Measurements from ENCODE around the gene SAP30. TPM values are rescaled to one million over a fixed set of nuclear protein-coding genes. Genes with fewer than 3 reads are reported as not detected.

SAP30 gene
- total and polyA plus RNA-seq, 9 of the 15 experiments (the other 6 are each of a cell fraction or from before 2014, with no cell fraction given), result 5.9 to 51.1 (median 32.6) TPM

DNA sequence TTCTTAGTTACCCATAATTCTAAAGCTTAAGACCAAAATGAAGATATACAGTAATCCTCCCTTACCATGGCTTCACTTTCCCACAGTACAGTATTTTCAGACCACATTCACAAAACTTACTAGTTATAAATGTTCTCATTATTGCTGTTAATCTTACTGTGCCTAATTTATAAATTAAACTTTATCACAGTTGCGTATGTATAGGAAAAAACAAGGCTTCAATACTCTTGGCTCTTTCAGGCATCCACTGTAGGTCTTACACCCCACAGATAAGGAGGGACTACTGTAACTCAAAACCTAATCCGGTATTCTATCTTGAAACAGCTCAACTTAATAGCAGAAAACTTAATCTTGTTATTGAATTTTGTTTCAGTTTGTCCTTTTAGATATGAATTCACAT lies 40.2 kb upstream of the SAP30 start (continued):
- TF ChIP-seq, protein P1, sequence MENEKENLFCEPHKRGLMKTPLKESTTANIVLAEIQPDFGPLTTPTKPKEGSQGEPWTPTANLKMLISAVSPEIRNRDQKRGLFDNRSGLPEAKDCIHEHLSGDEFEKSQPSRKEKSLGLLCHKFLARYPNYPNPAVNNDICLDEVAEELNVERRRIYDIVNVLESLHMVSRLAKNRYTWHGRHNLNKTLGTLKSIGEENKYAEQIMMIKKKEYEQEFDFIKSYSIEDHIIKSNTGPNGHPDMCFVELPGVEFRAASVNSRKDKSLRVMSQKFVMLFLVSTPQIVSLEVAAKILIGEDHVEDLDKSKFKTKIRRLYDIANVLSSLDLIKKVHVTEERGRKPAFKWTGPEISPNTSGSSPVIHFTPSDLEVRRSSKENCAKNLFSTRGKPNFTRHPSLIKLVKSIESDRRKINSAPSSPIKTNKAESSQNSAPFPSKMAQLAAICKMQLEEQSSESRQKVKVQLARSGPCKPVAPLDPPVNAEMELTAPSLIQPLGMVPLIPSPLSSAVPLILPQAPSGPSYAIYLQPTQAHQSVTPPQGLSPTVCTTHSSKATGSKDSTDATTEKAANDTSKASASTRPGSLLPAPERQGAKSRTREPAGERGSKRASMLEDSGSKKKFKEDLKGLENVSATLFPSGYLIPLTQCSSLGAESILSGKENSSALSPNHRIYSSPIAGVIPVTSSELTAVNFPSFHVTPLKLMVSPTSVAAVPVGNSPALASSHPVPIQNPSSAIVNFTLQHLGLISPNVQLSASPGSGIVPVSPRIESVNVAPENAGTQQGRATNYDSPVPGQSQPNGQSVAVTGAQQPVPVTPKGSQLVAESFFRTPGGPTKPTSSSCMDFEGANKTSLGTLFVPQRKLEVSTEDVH (IDR thresholded peaks at IDR 0.05; ENCODE audit: low read depth, partially characterized antibody), result peak; percentile 27
- TF ChIP-seq E2F3 (CRISPR knock-in tag; IDR thresholded peaks at IDR 0.05) (no peak), FOXP1 (CRISPR knock-in tag; IDR thresholded peaks at IDR 0.05) (no peak), OTX1 (CRISPR knock-in tag; IDR thresholded peaks at IDR 0.05) (0 out of 2 replicates have a peak, but pooled peaks have one; percentile 11), DNMT1 (IDR thresholded peaks at IDR 0.05) (no peak), ZNF707 (CRISPR knock-in tag; conservative IDR thresholded peaks at IDR 0.05) (no peak), POLR2A (conservative IDR thresholded peaks at IDR 0.05) (peak; percentile 70), ZNF140 (CRISPR knock-in tag; IDR thresholded peaks at IDR 0.05) (no peak), ZNF239 (CRISPR knock-in tag; IDR thresholded peaks at IDR 0.05) (no peak), DPF2 (IDR thresholded peaks at IDR 0.05) (no peak), ZNF431 (CRISPR knock-in tag; IDR thresholded peaks at IDR 0.05) (no peak), RFX5 (IDR thresholded peaks at IDR 0.05; ENCODE audit: low read depth, low read length) (no peak), ZNF124 (CRISPR knock-in tag; IDR thresholded peaks at IDR 0.05) (no peak), ZKSCAN8 (CRISPR knock-in tag; IDR thresholded peaks at IDR 0.05) (no peak), TFAM (CRISPR knock-in tag; conservative IDR thresholded peaks at IDR 0.05) (no peak), SNIP1 (IDR thresholded peaks at IDR 0.05; ENCODE audit: low read depth) (no peak), KAT2B (IDR thresholded peaks at IDR 0.05; ENCODE audit: low read depth, low read length) (no peak)
- TF ChIP-seq, protein P2, sequence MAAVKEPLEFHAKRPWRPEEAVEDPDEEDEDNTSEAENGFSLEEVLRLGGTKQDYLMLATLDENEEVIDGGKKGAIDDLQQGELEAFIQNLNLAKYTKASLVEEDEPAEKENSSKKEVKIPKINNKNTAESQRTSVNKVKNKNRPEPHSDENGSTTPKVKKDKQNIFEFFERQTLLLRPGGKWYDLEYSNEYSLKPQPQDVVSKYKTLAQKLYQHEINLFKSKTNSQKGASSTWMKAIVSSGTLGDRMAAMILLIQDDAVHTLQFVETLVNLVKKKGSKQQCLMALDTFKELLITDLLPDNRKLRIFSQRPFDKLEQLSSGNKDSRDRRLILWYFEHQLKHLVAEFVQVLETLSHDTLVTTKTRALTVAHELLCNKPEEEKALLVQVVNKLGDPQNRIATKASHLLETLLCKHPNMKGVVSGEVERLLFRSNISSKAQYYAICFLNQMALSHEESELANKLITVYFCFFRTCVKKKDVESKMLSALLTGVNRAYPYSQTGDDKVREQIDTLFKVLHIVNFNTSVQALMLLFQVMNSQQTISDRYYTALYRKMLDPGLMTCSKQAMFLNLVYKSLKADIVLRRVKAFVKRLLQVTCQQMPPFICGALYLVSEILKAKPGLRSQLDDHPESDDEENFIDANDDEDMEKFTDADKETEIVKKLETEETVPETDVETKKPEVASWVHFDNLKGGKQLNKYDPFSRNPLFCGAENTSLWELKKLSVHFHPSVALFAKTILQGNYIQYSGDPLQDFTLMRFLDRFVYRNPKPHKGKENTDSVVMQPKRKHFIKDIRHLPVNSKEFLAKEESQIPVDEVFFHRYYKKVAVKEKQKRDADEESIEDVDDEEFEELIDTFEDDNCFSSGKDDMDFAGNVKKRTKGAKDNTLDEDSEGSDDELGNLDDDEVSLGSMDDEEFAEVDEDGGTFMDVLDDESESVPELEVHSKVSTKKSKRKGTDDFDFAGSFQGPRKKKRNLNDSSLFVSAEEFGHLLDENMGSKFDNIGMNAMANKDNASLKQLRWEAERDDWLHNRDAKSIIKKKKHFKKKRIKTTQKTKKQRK (IDR thresholded peaks at IDR 0.05; ENCODE audit: borderline replicate concordance, low read depth, low read length), result no peak
- TF ChIP-seq, protein P3, sequence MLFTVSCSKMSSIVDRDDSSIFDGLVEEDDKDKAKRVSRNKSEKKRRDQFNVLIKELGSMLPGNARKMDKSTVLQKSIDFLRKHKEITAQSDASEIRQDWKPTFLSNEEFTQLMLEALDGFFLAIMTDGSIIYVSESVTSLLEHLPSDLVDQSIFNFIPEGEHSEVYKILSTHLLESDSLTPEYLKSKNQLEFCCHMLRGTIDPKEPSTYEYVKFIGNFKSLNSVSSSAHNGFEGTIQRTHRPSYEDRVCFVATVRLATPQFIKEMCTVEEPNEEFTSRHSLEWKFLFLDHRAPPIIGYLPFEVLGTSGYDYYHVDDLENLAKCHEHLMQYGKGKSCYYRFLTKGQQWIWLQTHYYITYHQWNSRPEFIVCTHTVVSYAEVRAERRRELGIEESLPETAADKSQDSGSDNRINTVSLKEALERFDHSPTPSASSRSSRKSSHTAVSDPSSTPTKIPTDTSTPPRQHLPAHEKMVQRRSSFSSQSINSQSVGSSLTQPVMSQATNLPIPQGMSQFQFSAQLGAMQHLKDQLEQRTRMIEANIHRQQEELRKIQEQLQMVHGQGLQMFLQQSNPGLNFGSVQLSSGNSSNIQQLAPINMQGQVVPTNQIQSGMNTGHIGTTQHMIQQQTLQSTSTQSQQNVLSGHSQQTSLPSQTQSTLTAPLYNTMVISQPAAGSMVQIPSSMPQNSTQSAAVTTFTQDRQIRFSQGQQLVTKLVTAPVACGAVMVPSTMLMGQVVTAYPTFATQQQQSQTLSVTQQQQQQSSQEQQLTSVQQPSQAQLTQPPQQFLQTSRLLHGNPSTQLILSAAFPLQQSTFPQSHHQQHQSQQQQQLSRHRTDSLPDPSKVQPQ (CRISPR knock-in tag; IDR thresholded peaks at IDR 0.05; ENCODE audit: borderline replicate concordance), result no peak
- TF ChIP-seq, protein P4, sequence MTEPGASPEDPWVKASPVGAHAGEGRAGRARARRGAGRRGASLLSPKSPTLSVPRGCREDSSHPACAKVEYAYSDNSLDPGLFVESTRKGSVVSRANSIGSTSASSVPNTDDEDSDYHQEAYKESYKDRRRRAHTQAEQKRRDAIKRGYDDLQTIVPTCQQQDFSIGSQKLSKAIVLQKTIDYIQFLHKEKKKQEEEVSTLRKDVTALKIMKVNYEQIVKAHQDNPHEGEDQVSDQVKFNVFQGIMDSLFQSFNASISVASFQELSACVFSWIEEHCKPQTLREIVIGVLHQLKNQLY (CRISPR knock-in tag; conservative IDR thresholded peaks at IDR 0.05), result no peak
